Osteocyte (in vitro differentiated cells): ENCODE results near the gene BPIFB2. TPM values are rescaled to one million over a fixed set of nuclear protein-coding genes. Genes with fewer than 3 reads are reported as not detected.
"Not testable (repeated sequence)": the region's sequence is repeated elsewhere in the genome, so short reads cannot be mapped to it uniquely, and the experiment has no call there.

Source experiments
- DNase-seq: peaks from one replicate; pipeline ENCODE4 v3.0.0; 2021; ENCODE audit warnings: mixed read lengths; ENCODE audit not compliant: unreplicated experiment; ENCODE audit errors: extremely low spot score
- H3K27ac Mint-ChIP-seq: one replicate; pipeline ENCODE4 v1.8.0; 2021; ENCODE audit warnings: mild to moderate bottlenecking, mixed read lengths; ENCODE audit not compliant: unreplicated experiment
- H3K27me3 Mint-ChIP-seq: one replicate; pipeline ENCODE4 v1.8.0; 2021; ENCODE audit warnings: mixed read lengths; ENCODE audit not compliant: unreplicated experiment
- H3K36me3 Mint-ChIP-seq: one replicate; pipeline ENCODE4 v1.8.0; 2021; ENCODE audit warnings: mixed read lengths; ENCODE audit not compliant: unreplicated experiment
- H3K4me1 Mint-ChIP-seq: one replicate; pipeline ENCODE4 v1.8.0; 2021; ENCODE audit warnings: mixed read lengths; ENCODE audit not compliant: unreplicated experiment
- H3K4me3 Mint-ChIP-seq: one replicate; pipeline ENCODE4 v1.8.0; 2021; ENCODE audit warnings: mild to moderate bottlenecking, moderate library complexity, mixed read lengths; ENCODE audit not compliant: unreplicated experiment
- H3K9me3 Mint-ChIP-seq: one replicate; pipeline ENCODE4 v1.8.0; 2021; ENCODE audit warnings: mixed read lengths; ENCODE audit not compliant: unreplicated experiment
- CTCF ChIP-seq: fragments of 200-600 bp; sonication (generic); IDR thresholded peaks from 2 replicates; pipeline ENCODE4 v1.5.0; 2021; ENCODE audit warnings: antibody characterized with exemption, mild to moderate bottlenecking, moderate library complexity
- total RNA-seq: library from RNA; stranded (reverse); gene quantifications from 2 replicates; pipeline ENCODE4 v1.2.1, GENCODE V29; 2021

The BPIFB2 gene
- total RNA-seq, 1 donor from 2014 or later: not detected

DNA sequence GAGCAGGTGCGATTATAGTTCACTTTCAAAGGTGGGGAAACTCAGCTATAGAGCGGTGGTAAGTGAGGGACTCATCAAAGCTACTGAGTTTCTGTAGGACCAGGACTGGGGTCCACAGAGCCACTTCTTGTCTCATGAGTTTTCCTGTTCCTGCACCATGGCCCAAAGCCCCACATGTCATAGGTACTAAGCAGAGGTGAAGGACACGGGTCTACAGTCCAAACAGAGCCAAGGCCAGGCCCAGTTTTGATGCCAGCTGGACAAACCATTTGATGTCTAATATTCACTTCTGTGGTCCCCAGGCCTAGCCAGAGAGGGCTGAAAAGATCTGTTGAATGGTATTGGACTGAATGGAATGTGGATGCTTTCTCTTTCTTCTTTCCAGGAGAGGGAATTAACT lies 34.9 kb downstream of the BPIFB2 start:
- Mint-ChIP-seq H3K4me3 (no peak overlapping the region), H3K4me1 (no peaks in the 10 kb centered on the region), H3K9me3 (peaks cover 12% of the 10 kb centered on the region), H3K36me3 (no peaks in the 10 kb centered on the region), H3K27ac (no peak overlapping the region), H3K27me3 (peaks cover 6% of the 10 kb centered on the region)
- DNase-seq: no peak
- no peak for TF ChIP-seq CTCF

DNA sequence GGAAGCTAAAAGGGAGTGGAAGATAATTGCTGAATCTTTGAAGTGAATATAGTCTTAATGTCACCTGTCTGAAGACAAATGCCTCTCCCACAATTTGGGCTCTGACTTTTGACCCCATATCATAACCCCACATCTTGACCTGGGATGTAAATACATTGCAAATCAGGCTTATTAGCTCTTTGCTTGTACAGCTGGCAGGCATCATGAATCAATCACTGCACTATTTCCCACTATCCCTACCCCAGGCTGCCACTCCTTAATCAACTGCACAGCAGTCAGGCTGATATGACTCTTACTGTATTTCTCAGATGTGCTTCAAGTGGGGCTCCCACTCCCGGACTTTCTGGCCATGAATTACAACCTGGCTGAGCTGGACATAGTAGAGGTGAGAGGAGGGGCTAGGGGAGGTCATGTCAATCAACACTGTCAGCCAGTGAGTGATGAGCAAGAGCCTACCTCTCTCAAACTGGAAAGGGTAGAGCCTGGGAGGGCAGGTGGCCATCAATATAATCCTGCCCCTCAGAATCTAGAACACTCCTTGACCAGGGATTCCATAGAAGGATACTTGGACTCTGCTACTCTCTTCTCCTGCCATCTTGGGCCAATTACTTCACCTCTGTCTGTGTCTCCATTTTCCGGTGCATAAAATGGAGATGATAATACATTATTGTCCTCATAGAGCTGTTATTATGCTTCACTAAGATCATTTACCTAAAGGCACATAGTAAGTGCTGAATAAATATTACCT lies 35.7 kb downstream of the BPIFB2 start:
- Mint-ChIP-seq H3K4me3 (no peak overlapping the region), H3K27ac (no peak overlapping the region), H3K27me3 (peaks cover 1% of the 10 kb centered on the region), H3K36me3 (no peaks in the 10 kb centered on the region), H3K9me3 (peaks cover 12% of the 10 kb centered on the region), H3K4me1 (no peaks in the 10 kb centered on the region)
- no peak for DNase-seq
- TF ChIP-seq CTCF: no peak

- H3K27me3 Mint-ChIP-seq: no peaks in the 10 kb centered on the region
- peaks cover 12% of the 10 kb centered on the region for H3K9me3 Mint-ChIP-seq
- H3K36me3 Mint-ChIP-seq: no peaks in the 10 kb centered on the region
- H3K4me1 Mint-ChIP-seq: no peaks in the 10 kb centered on the region
- no peak overlapping the region for H3K4me3 Mint-ChIP-seq
- no peak overlapping the region for H3K27ac Mint-ChIP-seq
- DNase-seq: no peak
- no peak for TF ChIP-seq CTCF
Measured at GRCh38 chr20:33043731-33044181, 36.3 kb downstream of the BPIFB2 start.

- not testable (repeated sequence) for H3K4me1 Mint-ChIP-seq, H3K27me3 Mint-ChIP-seq, DNase-seq, H3K36me3 Mint-ChIP-seq, H3K27ac Mint-ChIP-seq, H3K4me3 Mint-ChIP-seq
- H3K9me3 Mint-ChIP-seq: peaks cover 12% of the 10 kb centered on the region
Measured at GRCh38 chr20:33045129-33045721, 37.7 kb downstream of the BPIFB2 start.

- DNase-seq: no peak
- Mint-ChIP-seq H3K9me3 (peaks cover 12% of the 10 kb centered on the region), H3K36me3 (no peaks in the 10 kb centered on the region), H3K4me1 (no peaks in the 10 kb centered on the region), H3K4me3 (no peak overlapping the region), H3K27me3 (no peaks in the 10 kb centered on the region), H3K27ac (no peak overlapping the region)
- TF ChIP-seq CTCF: no peak
Measured at GRCh38 chr20:33046412-33046811, 38.9 kb downstream of the BPIFB2 start.
